ENCODE data around the gene STC2. TPM values are rescaled to one million over a fixed set of nuclear protein-coding genes. Genes with fewer than 3 reads are reported as not detected.

The STC2 gene
- polyA plus RNA-seq, 3 donors, result not detected

- Histone ChIP-seq H3K27me3 (ENCODE audit: control insufficient read depth in 2 of 2, insufficient read depth in 2 of 2, low read length in 2 of 2) (peaks cover 0 to 26% of the 10 kb centered on the region in 2 donors), H3K79me2 (ENCODE audit: insufficient read depth, low read length) (no peaks in the 10 kb centered on the region), H3K4me2 (replicated peaks; ENCODE audit: extremely low read depth, low read length, poor library complexity, severe bottlenecking) (no peak overlapping the region), H2AFZ (ENCODE audit: insufficient read depth, low read depth, low read length, poor library complexity, severe bottlenecking) (no peak overlapping the region), H3K9me3 (replicated peaks in 1 of 2; ENCODE audit: control insufficient read depth in 1 of 2, insufficient read depth in 1 of 2, low read length in 2 of 2) (peaks cover 5 to 8% of the 10 kb centered on the region in 2 donors), H4K20me1 (ENCODE audit: insufficient read depth, low read length) (no peaks in the 10 kb centered on the region), H3K4me3 (replicated peaks in 1 of 3; ENCODE audit: low read depth in 2 of 3, low read length in 3 of 3) (no peak overlapping the region), H3K27ac (ENCODE audit: low read depth in 1 of 2, low read length in 2 of 2) (no peak overlapping the region), H3K9ac (ENCODE audit: insufficient read depth, low read length, poor library complexity, severe bottlenecking) (no peak overlapping the region), H3K4me1 (ENCODE audit: control insufficient read depth in 1 of 2, insufficient read depth in 2 of 2, low read length in 2 of 2) (peaks cover 0 to 8% of the 10 kb centered on the region in 2 donors), H3K36me3 (replicated peaks in 1 of 2; ENCODE audit: control insufficient read depth in 1 of 2, insufficient read depth in 2 of 2, low read length in 2 of 2) (no peaks in the 10 kb centered on the region)
- H3K27ac Mint-ChIP-seq, result no peak overlapping the region
- peaks cover 11% of the 10 kb centered on the region for H3K4me1 Mint-ChIP-seq
- DNase-seq, result no peak
- WGBS (ENCODE audit: insufficient coverage), result 100% methylated on average over 1 of the region's 3 CpGs
- H3K4me3 Mint-ChIP-seq, result no peak overlapping the region
- intact Hi-C loops (cut with micrococcal nuclease), result no loop called here
- no peaks in the 10 kb centered on the region for H3K36me3 Mint-ChIP-seq
- peaks cover 3 to 10% (median 7%) of the 10 kb centered on the region in 7 donors for H3K9me3 Mint-ChIP-seq
- no peak for TF ChIP-seq CTCF (IDR thresholded peaks at IDR 0.05)
- peaks cover 19 to 35% (median 25%) of the 10 kb centered on the region in 3 donors for H3K27me3 Mint-ChIP-seq (ENCODE audit: low read depth in 3 of 3)
Observed at GRCh38 chr5:173312821-173313220, 15.4 kb downstream of the STC2 start.

GRCh38 chr5:173311818-173312585, 16.2 kb downstream of the STC2 start:
- no CpG with 5 or more reads among the region's 9 CpGs for WGBS (ENCODE audit: insufficient coverage)
- H3K27ac ChIP-seq (ENCODE audit: low read depth in 1 of 2, low read length in 2 of 2), result no peak overlapping the region
- H3K36me3 ChIP-seq (replicated peaks in 1 of 2; ENCODE audit: control insufficient read depth in 1 of 2, insufficient read depth in 2 of 2, low read length in 2 of 2), result no peaks in the 10 kb centered on the region
- H3K27me3 Mint-ChIP-seq (ENCODE audit: low read depth in 3 of 3), result peaks cover 17 to 41% (median 25%) of the 10 kb centered on the region in 3 donors
- H3K9ac ChIP-seq (ENCODE audit: insufficient read depth, low read length, poor library complexity, severe bottlenecking), result no peak overlapping the region
- H3K36me3 Mint-ChIP-seq, result no peaks in the 10 kb centered on the region
- peaks cover 0 to 8% of the 10 kb centered on the region in 2 donors for H3K4me1 ChIP-seq (ENCODE audit: control insufficient read depth in 1 of 2, insufficient read depth in 2 of 2, low read length in 2 of 2)
- H3K4me3 ChIP-seq (replicated peaks in 1 of 3; ENCODE audit: low read depth in 2 of 3, low read length in 3 of 3), result no peak overlapping the region
- no peak overlapping the region for H3K27ac Mint-ChIP-seq
- peak overlapping the region in 1 of 2 donors; percentile 2 for H3K4me3 Mint-ChIP-seq
- TF ChIP-seq CTCF (IDR thresholded peaks at IDR 0.05), result no peak
- H3K27me3 ChIP-seq (ENCODE audit: control insufficient read depth in 2 of 2, insufficient read depth in 2 of 2, low read length in 2 of 2), result peaks cover 0 to 26% of the 10 kb centered on the region in 2 donors
- H3K9me3 ChIP-seq (replicated peaks in 1 of 2; ENCODE audit: control insufficient read depth in 1 of 2, insufficient read depth in 1 of 2, low read length in 2 of 2), result peaks cover 8 to 10% of the 10 kb centered on the region in 2 donors
- no peak overlapping the region for H3K4me2 ChIP-seq (replicated peaks; ENCODE audit: extremely low read depth, low read length, poor library complexity, severe bottlenecking)
- H3K9me3 Mint-ChIP-seq, result peaks cover 6 to 17% (median 10%) of the 10 kb centered on the region in 7 donors
- H3K79me2 ChIP-seq (ENCODE audit: insufficient read depth, low read length), result no peaks in the 10 kb centered on the region
- peaks cover 11% of the 10 kb centered on the region for H3K4me1 Mint-ChIP-seq
- no peak overlapping the region for H2AFZ ChIP-seq (ENCODE audit: insufficient read depth, low read depth, low read length, poor library complexity, severe bottlenecking)
- DNase-seq, result no peak
- H4K20me1 ChIP-seq (ENCODE audit: insufficient read depth, low read length), result no peaks in the 10 kb centered on the region
- intact Hi-C loops (cut with micrococcal nuclease), result no loop called here
